GM12878 (cell line): ENCODE data around the gene MTIF2.
"Not testable (repeated sequence)": the region's sequence is repeated elsewhere in the genome, so short reads cannot be mapped to it uniquely, and the experiment has no call there.

Source experiments
- BCL11A ChIP-seq: IDR thresholded peaks from 2 replicates; pipeline ENCODE4 v1.6.1; 2011; ENCODE audit warnings: low read depth, low read length
- CTCF ChIP-seq, 3 experiments: IDR thresholded peaks in 2 of 3; conservative IDR thresholded peaks in 1 of 3; 2 replicates each; pipeline ENCODE4 v1.5.1; 2011; ENCODE audit warnings: low read depth in 3 of 3, low read length in 3 of 3, mild to moderate bottlenecking in 3 of 3, control low read depth in 2 of 3, moderate library complexity in 2 of 3, inconsistent platforms in 1 of 3, mixed read lengths in 1 of 3; ENCODE audit not compliant: control insufficient read depth in 2 of 3, insufficient read depth in 1 of 3; ENCODE audit errors: extremely low read depth in 1 of 3
- ESRRA ChIP-seq: IDR thresholded peaks from 2 replicates; pipeline ENCODE4 v1.6.1; 2012; ENCODE audit warnings: mild to moderate bottlenecking, low read length, improper control_type of control experiment
- EZH2 ChIP-seq: IDR thresholded peaks from 2 replicates; pipeline ENCODE4 v1.6.1; 2012; ENCODE audit warnings: low read depth, mild to moderate bottlenecking, control low read depth, inconsistent platforms, low read length, borderline replicate concordance; ENCODE audit not compliant: control insufficient read depth
- POLR2A ChIP-seq: IDR thresholded peaks from 2 replicates; pipeline ENCODE4 v1.6.1; 2011; ENCODE audit warnings: low read depth, mild to moderate bottlenecking, low read length
- TCF7 ChIP-seq: IDR thresholded peaks from 2 replicates; pipeline ENCODE4 v1.6.1; 2014; ENCODE audit warnings: antibody characterized with exemption, borderline replicate concordance
- USF2 ChIP-seq: IDR thresholded peaks from 2 replicates; pipeline ENCODE4 v1.6.1; 2011; ENCODE audit warnings: low read depth, low read length, improper control_type of control experiment, borderline replicate concordance
- YY1 ChIP-seq: IDR thresholded peaks from 2 replicates; pipeline ENCODE4 v1.6.1; 2011; ENCODE audit warnings: low read depth, mild to moderate bottlenecking, low read length

- TF ChIP-seq POLR2A; YY1; CTCF (IDR thresholded peaks at IDR 0.05 in 2 of 3, conservative IDR thresholded peaks at IDR 0.05 in 1 of 3; ENCODE audit: control insufficient read depth in 2 of 3, extremely low read depth in 1 of 3, insufficient read depth in 1 of 3, low read depth in 3 of 3, low read length in 3 of 3); ESRRA; TCF7; EZH2; BCL11A; USF2: not testable (repeated sequence)
Observed at GRCh38 chr2:55191888-55192287, 77.1 kb downstream of the MTIF2 start.
